GM18520 (cell line): ENCODE data around the gene PGLYRP4.
"Not testable (repeated sequence)": the region's sequence is repeated elsewhere in the genome, so short reads cannot be mapped to it uniquely, and the experiment has no call there.

Experiments
- ATAC-seq: cut with Tn5 transposase; IDR thresholded peaks from one replicate; pipeline ENCODE4 v1.9.1; 2021; ENCODE audit not compliant: unreplicated experiment

The PGLYRP4 gene

GRCh38 chr1:153341431-153341934 is 7.2 kb downstream of the PGLYRP4 start:
- ATAC-seq = no peak

DNA sequence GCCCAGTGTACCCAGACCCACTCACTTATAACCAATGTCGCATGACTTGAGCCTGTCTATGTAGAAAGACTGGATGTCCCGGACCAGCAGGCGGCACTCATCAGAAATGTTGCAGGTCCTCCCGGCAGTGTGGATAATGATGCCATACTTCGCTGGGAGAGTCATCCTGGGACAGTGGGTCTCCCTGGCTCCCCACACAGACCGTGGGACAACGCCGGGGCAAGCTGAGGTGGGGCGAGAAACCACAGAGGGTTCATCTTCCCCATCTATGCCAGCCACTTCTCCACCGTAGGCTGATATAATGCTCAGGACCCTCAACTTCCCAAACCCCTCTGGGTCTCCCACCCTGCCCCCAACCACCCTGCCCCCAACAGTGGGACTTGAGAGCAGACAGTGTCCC is 8.3 kb downstream of the PGLYRP4 start:
- ATAC-seq = no peak

GRCh38 chr1:153339802-153340201 is 8.8 kb downstream of the PGLYRP4 start:
- ATAC-seq = no peak

GRCh38 chr1:153337980-153338853 is 10.4 kb downstream of the PGLYRP4 start:
- ATAC-seq = no peak

DNA sequence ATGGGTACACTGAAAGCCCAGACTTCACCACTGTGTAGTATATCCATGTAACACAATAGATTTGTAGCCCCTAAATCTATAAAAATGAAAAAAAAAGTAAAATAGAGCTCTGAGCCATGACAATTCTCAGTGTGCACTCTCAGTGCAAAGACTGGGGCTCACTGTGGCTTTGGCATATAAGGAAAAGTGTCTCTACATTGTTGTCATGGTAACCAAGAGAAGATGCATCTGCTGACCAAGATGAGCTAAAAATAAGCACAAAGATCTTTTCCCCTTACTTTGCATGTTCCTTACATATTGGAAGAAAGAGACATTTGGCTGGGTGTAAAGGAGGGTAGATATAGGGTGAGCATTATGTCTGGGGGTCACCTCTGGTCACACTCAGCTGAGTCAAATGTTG is 12.0 kb downstream of the PGLYRP4 start:
- ATAC-seq = no peak

DNA sequence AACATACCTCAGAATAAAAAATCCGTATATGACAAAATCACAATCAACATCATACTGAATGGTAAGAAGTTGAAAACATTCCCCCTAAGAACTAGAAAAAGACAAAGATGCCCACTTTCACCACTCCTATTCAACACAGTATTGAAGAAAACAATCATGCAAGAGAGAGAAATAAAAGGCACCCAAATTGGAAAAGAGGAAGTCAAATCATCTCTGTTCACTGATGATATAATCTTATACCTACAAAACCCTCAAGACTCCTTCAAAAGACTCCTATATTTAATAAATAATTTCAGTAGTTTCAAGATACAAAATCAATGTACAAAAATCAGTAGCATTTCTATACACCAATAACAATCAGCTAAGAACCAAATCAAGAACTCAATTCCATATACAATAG is 14.7 kb downstream of the PGLYRP4 start:
- ATAC-seq = no peak

- no peak for ATAC-seq
Measured at GRCh38 chr1:153324912-153325311, 23.7 kb downstream of the PGLYRP4 start.

DNA sequence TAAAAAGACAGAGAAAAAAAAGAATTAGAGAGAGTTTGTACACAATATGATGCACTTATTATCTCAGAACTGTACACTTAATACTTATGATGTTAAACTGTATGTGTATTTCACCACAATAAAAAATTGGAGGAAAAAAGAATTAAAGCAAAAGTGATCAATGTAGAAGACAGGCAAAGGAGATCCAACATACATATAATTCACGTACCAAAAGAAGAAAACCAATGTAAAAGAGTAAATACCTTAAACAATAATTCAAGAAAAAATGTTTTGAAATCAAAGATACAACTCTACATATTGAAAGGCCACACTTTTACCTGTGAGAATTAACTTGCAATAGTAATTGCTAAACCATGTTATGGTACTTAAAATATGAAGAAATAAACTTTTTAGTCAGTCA is 26.1 kb downstream of the PGLYRP4 start:
- ATAC-seq = no peak

GRCh38 chr1:153318145-153318544 is 30.5 kb downstream of the PGLYRP4 start:
- not testable (repeated sequence) for ATAC-seq

DNA sequence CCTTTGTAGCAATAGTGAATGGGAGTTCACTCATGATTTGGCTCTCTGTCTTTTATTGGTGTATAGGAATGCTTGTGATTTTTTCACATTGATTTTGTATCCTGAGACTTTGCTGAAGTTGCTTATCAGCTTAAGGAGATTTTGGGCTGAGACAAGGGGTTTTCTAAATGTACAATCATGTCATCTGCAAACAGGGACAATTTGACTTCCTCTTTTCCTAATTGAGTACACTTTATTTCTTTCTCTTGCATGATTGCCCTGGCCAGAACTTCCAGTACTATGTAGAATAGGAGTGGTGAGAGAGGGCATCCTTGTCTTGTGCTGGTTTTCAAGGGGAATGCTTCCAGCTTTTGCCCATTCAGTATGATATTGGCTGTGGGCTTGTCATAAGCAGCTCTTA is 32.6 kb downstream of the PGLYRP4 start:
- ATAC-seq = not testable (repeated sequence)

GRCh38 chr1:153314388-153314787 is 34.3 kb downstream of the PGLYRP4 start:
- ATAC-seq = not testable (repeated sequence)

DNA sequence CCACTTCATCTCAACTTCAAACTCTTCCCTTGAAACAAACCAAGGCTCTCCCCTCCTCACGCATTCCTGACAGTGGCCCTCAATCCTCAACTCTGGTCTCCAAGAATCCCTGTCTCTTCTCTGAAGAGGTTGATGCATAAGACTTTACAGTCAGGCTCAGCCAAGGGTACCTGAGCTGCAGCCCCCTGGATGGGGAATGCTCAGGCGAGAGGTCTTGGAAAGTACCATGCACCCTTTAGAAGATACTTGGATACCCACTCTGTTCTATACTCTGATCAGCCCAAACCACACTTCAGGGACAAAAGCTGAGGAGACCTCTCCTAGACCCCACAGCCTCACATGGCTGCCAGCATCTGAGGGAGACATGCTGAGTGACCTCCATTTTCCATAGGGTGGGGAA is 35.4 kb downstream of the PGLYRP4 start:
- ATAC-seq = no peak

DNA sequence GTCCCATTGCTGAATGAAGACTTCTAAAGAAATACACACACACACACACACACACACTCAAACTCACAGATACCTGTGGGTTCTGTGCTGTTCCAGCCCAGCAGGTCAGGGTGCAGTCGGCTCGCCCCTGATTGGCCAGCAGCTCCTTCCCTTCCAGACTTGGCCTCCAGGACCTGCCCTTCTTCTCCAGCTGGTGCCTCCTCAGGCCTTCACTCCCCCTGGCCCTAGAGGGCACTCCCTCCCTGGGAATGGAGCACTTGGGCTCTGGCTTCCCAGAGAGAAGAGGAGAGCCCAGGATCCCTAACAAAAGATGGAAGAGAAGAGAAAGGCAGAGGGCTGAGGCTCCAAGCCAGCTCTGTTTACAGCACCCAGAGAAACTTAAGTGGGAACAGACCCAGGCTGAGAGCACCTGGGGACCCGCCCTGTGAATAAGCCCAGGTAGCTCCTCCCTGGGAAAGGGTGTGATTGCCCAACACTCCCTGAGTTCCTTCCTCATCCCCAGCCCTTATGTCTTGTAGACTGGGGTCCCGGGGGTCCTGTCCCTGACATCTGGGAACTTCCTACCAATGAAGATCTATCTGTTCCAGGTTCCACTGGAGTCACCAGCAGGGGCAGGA is 36.0 kb downstream of the PGLYRP4 start, which contains the start of gene PGLYRP3:
PGLYRP3 (minus strand) TSS at position 383 of the 617 bp plus-strand sequence. CDS start 2,287 bp downstream, outside the sequence.
- no peak for ATAC-seq

- no peak for ATAC-seq
Measured at GRCh38 chr1:153310526-153310925, 38.1 kb downstream of the PGLYRP4 start.

- no peak for ATAC-seq
Measured at GRCh38 chr1:153309441-153309840, 39.2 kb downstream of the PGLYRP4 start.

DNA sequence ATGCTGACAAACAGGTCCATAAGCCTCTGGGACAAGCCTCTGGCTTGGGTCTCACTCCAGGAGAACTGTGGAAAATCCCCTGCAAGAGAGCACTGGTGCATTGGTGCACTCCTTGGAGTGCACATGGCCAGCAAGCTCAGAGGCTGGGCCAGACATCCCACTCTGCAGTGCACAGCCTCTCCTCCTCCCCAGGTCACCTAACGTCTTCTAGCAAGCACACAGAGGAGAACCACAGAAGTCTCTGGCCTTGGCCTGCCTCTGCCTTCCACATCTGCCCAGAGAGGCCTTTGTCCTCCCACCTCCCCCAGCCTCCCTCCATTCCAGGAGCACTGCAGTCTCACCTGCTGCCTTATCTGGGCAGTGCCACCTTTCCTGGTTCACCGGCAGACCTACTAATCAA is 40.1 kb downstream of the PGLYRP4 start:
- no peak for ATAC-seq

DNA sequence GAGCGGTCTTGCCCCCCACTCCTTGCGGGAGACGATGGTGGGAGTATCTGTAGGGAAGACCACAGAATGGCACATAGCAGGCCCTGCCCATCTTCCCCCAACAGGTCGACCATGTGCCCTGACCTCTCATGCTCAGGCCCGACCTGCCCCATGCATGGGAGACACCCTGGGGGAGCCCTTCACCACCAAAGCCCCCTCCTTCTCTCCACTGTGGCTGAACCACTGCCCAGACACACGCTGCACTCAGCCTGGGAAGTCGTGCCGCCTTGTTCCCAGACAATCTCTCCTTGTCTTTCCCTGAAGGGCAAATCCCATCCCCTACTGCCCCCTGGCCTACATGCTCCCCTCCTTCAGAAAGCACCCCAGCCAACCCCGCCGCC is 41.4 kb downstream of the PGLYRP4 start:
- no peak for ATAC-seq

DNA sequence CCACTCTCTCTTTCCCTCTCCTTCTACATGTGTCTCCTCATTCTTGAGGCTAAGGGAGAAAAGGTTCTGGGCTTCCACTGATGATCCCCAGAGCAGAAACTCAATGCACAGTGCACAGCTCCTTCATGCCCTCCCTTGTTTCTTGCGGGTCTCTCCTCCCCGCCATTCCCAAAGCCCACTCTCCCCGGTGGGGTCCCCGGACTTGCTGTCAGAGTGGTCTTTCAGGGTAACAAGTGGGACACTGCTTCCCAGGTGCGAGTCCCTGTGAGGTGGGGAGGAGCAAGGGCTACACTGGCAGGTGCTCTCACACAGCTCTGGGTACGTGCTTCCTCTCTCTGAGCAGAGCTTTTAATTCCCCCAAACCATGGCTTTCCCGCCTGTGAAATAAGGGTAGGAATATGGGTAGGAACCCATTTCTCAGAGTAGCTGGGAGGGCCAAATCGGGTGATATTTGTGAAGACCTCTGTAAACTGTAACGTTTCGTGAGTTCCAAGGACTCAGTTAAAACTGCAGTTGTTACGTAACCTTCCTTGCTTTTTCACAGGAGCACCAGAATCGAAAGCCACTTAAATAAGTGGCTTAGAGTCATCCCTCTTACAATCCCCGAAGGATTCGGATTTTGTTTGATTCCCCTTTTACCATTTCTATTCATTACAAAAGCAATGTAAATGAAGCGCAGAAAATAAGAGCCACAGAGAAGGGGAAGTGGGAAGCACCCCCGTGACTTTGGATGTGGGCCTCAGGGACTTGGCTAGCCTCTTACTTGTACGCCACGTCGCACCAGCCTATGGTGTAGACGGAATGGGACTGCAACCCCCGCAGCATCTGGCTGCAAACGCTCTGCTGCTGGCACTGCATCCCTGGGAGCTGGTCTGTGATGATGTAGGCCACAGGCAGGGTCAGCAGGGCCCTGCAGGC is 42.1 kb downstream of the PGLYRP4 start:
- no peak for ATAC-seq

DNA sequence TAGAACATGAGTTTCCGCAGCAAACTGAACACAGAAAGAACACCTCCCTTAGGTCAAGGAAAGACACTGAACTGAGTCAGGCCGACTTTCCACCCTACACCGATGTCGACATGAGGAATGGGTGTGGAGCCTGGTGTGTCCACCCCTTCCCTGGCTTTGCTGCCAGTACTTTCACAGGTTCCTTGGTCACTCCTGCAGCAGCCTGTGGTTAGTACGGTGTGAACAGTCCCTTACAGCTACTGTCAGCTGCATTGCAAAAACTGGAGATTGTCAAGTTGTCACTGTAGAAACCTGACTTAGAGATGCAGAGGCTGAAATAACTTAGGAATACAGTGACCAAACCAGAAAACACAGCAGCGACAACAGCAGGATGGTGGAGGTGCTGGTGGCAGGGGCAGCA is 43.0 kb downstream of the PGLYRP4 start:
- no peak for ATAC-seq

DNA sequence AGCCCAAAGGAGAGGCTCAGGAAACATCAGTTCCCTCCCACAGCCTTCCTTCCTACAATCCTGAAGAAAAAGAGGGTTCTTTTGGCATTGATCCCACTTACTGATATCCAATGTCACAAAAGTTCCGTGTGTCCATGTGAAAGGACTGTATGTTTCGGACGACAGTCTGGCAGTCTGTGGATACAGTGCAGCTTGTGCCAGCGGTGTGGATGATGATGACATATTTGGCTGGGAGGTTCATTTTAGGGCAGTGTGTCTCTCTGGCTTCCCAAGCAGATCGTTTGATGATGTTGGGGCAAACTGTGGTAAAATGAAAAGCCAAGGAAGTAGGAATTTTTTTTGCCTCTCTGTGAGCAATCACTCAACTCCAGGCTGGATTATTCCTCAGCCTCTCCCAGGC is 46.3 kb downstream of the PGLYRP4 start:
- ATAC-seq = no peak

- no peak for ATAC-seq
Measured at GRCh38 chr1:153293851-153294250, 54.8 kb downstream of the PGLYRP4 start.
